Stimulated activated CD8-positive, alpha-beta memory T cell treated with anti-CD3 and anti-CD28 coated beads, Interleukin-2, amount 100 ng/mL, for 1 hour (primary cell): ENCODE data around the gene LETM1.

ENCODE experiments used
- DNase-seq, 2 donors: peaks; one replicate each; pipeline ENCODE4 v3.0.0-alpha.2; 2020; ENCODE audit warnings: low read depth in 2 of 2

Gene LETM1

GRCh38 chr4:1825326-1825725 is 30.6 kb downstream of the LETM1 start:
- no peak for DNase-seq

DNA sequence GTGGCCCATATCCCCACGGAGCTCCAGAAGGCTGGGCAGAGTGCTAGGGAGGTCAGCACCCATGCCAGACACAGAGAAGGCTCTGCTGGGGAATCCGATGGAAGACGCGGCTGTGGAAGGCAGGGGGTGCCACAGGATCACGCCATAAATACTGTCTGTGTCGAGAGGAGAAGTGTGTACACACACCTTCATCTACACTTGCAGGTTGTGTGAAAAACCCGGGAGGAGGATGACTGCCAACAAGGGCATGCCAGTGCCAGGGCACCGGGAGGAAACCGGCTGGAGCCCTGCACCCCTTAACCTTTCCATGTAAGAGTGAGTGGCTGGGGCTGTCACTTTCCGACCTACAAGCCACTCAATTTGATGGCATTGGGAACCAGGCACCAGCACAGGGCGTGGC is 31.2 kb downstream of the LETM1 start:
- no peak for DNase-seq

- no peak for DNase-seq
Observed at GRCh38 chr4:1823545-1823932, 32.4 kb downstream of the LETM1 start.

DNA sequence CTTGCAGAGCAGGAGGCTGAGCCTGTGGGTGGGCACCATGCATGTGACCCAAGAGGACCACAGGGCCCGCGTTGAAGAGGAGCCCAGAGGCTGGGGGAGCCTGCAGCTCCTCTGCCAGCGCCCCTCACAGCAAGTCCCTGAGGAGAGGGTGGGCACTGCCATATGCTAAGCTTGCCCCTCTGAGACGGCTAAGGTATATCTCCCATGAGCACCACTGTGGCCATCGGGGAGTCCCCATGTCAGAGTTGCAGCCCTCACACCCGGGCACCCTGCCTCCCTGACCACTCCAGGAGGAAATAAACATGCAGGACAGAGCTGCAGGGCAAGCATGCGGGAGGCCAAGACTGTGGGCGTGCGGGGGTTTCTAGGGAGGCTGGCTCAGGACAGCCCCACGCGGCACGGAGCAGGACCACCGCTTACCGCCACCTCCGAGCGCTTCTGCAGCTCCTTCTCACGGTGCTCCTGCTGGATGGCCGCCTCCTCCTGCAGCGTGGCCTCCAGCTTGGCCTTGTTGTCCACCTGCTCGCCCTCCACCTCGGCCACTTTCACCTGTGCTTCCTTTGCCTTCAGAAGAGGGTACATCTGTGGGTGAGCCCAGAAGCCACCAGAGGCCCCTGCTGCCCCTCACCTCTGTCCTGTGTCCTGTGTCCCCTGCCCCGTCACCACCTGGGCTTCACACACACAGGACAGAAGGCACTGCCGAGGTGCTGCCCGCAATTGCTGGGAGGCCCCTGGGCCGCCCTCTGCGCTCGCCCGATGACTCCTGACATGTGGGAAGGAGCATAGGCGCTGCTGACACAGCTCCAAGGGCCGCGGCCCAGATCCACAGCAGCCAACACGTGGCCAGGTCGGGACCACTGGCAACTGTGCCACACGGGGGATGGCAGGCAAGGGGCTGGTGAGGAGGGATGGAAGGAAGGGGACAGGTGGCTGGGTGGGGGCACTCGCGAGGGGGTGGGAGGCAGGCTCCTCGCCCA is 33.1 kb downstream of the LETM1 start:
- DNase-seq, result no peak

GRCh38 chr4:1821679-1822567 is 34.0 kb downstream of the LETM1 start:
- no peak for DNase-seq

DNA sequence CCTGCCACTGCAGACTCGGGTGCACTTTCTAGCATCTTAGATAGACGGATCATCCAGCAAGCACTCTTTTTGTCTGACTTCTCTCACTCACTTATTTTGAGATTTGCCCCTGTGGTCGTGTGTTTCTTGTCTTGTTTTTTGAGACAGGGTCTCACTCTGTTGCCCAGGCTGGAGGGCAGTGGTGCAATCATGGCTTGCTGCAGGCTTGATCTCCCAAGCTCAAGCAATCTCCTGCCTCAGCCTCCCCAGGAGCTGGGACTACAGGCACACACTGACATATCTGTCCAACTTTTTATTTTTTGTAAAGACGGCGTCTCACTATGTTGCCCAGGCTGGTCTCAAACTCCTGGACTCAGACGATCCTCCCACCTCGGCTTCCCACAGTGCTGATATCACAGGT is 36.1 kb downstream of the LETM1 start:
- no peak for DNase-seq

GRCh38 chr4:1819284-1819683 is 36.7 kb downstream of the LETM1 start:
- DNase-seq, result no peak

DNA sequence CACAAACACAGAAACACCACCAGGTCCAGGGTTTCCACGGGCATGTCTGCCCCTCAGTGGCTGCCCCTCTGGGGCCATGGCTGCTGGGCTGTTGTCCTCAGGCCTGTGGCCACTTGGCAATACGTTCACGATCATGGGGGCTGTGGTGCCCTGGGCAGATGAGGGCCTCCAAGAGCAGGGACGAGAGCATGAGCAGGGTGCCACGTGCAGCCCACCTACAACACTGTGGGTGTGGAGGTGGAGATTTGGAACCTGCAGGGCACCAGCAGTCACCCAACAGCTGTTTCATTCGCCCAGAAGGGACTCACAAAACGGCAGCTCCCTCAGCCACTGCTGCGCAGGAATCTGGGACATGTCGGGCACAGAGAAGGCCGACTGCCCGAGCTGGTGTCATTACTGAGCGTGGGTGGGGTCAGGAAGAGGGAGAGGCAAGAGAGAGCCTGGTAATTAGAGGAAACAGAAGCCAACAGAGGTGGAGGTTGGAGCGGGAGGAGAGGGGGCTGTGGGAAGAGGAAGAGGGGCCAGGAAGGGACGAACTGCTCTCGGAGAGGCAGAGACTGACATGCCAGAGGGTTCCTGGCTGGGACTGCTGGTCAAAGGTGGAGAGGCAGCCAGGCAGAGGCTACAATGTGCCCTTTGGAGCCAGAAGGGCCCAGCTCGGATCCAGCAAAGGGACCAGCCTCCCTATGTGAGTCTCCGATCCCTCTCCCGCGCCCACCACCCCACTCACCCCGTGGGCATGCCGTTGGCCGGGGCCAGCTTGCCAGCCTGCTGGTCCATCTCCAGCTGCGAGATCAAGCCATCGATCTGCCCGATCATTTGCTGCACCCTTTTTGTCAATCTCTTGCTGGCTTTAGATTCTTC is 39.7 kb downstream of the LETM1 start:
- no peak for DNase-seq

GRCh38 chr4:1815096-1815996 is 40.6 kb downstream of the LETM1 start:
- no peak for DNase-seq

DNA sequence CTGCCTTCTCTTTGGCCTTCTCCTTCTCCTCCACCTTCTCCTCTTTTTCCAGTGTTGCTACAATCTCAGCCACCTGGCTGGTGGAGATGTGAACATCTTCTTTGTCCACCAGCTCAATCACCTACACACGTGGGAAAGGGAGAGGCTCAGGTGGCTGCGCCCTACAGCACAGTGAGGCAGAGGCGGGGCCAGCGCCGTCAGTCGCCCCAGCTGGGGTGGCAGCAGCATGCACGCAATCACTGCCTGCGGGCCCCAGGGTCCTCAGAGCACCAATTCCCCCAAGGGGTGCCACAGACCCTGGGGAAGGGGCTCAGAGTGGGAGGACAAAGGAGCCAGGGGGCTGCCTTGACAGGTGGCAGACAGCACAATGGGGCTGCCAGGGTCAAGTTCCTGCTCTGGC is 41.5 kb downstream of the LETM1 start:
- no peak for DNase-seq

GRCh38 chr4:1813915-1814314 is 42.0 kb downstream of the LETM1 start:
- no peak for DNase-seq

DNA sequence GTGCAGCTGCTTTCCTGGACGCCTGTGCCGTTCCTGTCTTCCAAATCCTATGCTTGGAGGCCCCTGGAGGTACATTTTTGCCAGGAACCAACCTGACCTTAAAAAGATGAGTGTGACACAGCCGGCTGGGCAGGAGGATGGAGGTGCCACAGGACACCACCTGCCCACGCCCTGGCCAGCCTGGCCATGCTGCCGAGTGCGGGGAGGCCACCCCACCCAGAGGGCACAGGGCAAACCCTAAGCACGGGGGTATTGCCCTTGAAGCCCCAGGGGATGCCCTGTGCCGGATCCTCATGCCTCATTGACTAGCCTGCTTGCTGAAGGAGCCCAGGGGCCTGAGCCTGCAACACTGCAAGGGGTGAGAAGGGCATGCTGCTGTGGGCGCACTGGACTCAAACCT is 42.7 kb downstream of the LETM1 start:
- DNase-seq, result no peak

DNA sequence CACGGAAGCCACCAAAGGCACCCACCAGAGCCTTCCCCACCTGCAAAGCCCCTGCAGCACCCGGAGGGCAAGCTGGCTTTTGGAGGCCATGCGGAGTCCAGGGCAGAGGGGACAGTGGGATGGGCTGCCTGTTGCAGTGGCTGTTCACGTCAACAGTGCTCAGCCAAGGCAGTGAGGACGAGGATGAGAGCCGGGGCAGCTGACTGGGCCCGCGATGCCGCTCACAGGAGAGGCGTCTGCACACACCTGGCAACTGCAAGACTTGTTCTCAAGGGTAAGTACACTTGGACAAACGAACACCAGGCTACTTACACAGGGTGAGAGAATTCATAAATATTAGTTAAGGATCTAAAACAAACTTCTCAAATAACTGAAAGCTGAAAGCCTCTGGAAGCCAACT is 43.2 kb downstream of the LETM1 start:
- DNase-seq, result no peak

- DNase-seq, result no peak
Observed at GRCh38 chr4:1810765-1811164, 45.2 kb downstream of the LETM1 start.

GRCh38 chr4:1809754-1810502 is 46.0 kb downstream of the LETM1 start:
- DNase-seq, result peak; percentile 26 to 31

DNA sequence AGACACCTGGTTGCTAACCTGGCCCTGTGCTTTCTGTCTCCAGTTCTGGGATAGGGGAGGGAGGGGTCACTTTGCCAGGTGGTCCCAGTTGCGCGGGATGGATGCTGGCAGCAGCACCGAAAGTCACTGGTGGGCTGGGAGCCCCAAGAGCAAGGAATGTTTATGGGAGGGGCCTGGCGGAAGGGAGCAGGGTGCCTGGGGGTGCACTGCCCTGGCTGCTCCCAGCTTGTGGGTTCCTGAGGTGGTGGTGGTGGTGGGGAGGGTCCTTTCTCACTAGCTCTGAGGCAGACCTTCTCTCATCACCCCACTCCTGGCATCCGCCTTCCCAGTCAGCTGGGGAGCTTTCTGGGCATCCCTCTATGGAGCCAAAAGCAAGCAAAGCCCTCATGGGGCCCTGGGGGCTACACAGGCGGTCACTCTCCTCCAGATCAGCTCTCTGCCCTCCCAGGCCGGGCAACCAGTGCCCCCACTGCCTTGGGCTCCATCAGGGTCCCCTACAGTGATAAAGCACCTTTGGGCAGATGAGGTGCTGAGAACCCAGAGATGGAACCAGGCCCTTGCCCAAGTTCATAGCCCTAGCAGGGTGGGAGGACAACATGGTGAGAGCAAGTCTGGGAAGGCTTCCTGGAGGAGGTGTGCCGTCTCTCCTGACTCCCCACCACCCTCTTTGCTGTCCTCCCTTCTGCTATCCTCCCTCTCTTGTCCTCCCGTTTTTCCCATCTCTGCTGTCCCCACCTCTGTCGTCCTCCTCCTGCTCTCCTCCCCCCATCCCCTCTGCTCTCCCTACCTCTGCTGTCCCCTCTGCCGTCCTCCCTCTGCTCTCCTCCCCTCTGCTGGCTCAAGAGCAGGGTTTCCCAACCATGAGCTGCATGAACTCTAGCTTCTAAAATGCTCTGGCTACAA is 46.9 kb downstream of the LETM1 start:
- DNase-seq, result no peak

DNA sequence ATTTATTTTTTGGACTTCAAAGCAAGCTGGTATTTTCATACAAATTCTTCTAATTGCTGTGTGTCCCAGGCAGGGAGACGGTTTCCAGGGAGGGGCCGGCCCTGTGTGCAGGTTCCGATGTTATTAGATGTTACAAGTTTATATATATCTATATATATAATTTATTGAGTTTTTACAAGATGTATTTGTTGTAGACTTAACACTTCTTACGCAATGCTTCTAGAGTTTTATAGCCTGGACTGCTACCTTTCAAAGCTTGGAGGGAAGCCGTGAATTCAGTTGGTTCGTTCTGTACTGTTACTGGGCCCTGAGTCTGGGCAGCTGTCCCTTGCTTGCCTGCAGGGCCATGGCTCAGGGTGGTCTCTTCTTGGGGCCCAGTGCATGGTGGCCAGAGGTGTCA is 47.6 kb downstream of the LETM1 start:
- no peak for DNase-seq

DNA sequence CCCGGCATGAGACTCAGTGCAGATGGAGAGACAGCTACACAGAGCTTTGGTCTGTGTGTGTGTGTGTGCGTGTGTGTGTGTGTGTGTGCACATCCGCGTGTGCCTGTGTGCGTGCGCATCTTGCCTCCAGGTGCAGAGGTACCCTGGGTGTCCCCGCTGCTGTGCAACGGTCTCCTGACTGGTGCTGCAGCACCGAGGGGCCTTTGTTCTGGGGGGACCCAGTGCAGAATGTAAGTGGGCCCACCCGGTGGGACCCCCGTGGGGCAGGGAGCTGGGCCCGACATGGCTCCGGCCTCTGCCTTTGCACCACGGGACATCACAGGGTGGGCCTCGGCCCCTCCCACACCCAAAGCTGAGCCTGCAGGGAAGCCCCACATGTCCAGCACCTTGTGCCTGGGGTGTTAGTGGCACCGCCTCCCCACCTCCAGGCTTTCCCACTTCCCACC is 48.6 kb downstream of the LETM1 start:
- no peak for DNase-seq
